Mesothelial cell of epicardium (in vitro differentiated cells): ENCODE data around the gene DQX1. TPM values are rescaled to one million over a fixed set of nuclear protein-coding genes. Genes with fewer than 3 reads are reported as not detected.

ENCODE experiments used
- DNase-seq, 2 experiments: peaks; one replicate each; pipeline ENCODE4 v3.0.0; 2021; ENCODE audit warnings: low spot score in 2 of 2; ENCODE audit not compliant: unreplicated experiment in 2 of 2
- H3K27ac Mint-ChIP-seq: 2 replicates; pipeline ENCODE4 v1.8.0; 2021; ENCODE audit warnings: mixed read lengths
- H3K27me3 Mint-ChIP-seq: 2 replicates; pipeline ENCODE4 v1.8.0; 2021; ENCODE audit warnings: low read depth, mixed read lengths
- H3K36me3 Mint-ChIP-seq: 2 replicates; pipeline ENCODE4 v1.8.0; 2021; ENCODE audit warnings: mixed read lengths
- H3K4me1 Mint-ChIP-seq: 2 replicates; pipeline ENCODE4 v1.8.0; 2021; ENCODE audit warnings: mixed read lengths
- H3K4me3 Mint-ChIP-seq: 2 replicates; pipeline ENCODE4 v1.8.0; 2021; ENCODE audit warnings: mild to moderate bottlenecking, moderate library complexity, mixed read lengths
- H3K9me3 Mint-ChIP-seq: 2 replicates; pipeline ENCODE4 v1.8.0; 2021; ENCODE audit warnings: mixed read lengths
- CTCF ChIP-seq: fragments of 200-600 bp; sonication (generic); IDR thresholded peaks from one replicate; pipeline ENCODE4 v1.5.0; 2021; ENCODE audit warnings: antibody characterized with exemption; ENCODE audit not compliant: unreplicated experiment
- total RNA-seq: library from RNA; stranded (reverse); gene quantifications from 3 replicates; pipeline ENCODE4 v1.2.1, GENCODE V29; 2021

DQX1 gene
- total RNA-seq, 1 donor from 2014 or later, result 0.42 TPM

DNA sequence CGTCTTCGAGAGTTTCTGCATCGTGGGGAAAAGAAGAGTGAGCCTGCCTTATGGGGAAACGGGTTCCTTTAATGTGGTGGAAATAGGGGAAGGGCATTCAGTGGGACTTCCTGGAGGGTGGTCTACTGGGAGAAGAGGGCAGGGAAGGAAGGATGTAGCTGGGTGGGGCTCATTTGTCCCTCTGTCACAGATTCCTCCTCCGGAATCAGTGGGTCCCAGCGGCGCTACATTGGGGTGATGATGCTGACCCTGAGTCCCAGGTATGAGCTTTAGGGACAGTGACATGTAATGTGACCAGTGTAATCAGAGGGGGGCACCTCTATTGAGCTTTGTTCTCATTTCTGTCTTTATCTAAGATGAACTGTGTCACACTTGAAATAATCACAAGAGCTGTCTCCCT is 5.6 kb upstream of the DQX1 start:
- Mint-ChIP-seq H3K27ac (no peak overlapping the region), H3K27me3 (no peaks in the 10 kb centered on the region), H3K4me3 (no peak overlapping the region), H3K9me3 (peaks cover 2% of the 10 kb centered on the region), H3K36me3 (peaks cover 10% of the 10 kb centered on the region), H3K4me1 (peaks cover 27% of the 10 kb centered on the region)
- TF ChIP-seq CTCF, result no peak
- DNase-seq, result no peak

DNA sequence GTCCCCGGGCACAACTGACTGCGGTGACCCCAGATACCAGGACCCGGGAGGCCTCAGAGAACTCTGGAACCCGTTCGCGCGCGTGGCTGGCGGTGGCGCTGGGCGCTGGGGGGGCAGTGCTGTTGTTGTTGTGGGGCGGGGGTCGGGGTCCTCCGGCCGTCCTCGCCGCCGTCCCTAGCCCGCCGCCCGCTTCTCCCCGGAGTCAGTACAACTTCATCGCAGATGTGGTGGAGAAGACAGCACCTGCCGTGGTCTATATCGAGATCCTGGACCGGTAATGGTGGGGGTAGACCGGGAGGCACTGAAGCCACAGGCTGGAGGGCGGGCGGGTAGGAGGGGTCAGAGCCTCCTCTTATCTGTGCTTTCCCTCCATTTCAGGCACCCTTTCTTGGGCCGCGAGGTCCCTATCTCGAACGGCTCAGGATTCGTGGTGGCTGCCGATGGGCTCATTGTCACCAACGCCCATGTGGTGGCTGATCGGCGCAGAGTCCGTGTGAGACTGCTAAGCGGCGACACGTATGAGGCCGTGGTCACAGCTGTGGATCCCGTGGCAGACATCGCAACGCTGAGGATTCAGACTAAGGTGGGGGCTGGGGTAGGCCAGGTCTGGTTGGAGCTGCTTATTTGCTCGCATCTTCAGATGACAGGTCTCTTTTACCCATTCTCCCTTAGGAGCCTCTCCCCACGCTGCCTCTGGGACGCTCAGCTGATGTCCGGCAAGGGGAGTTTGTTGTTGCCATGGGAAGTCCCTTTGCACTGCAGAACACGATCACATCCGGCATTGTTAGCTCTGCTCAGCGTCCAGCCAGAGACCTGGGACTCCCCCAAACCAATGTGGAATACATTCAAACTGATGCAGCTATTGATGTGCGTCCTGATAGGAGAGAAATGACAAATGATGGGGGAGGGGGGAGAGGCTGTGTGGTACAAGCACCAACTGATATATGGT is 4.5 kb upstream of the DQX1 start:
- peak in 1 of 2 experiments; percentile 55 for DNase-seq
- peaks cover 6% of the 10 kb centered on the region for H3K9me3 Mint-ChIP-seq
- no peaks in the 10 kb centered on the region for H3K27me3 Mint-ChIP-seq
- peaks cover 18% of the 10 kb centered on the region for H3K36me3 Mint-ChIP-seq
- H3K4me3 Mint-ChIP-seq, result peak overlapping the region; percentile 90
- H3K27ac Mint-ChIP-seq, result no peak overlapping the region
- H3K4me1 Mint-ChIP-seq, result peaks cover 27% of the 10 kb centered on the region
- no peak for TF ChIP-seq CTCF

DNA sequence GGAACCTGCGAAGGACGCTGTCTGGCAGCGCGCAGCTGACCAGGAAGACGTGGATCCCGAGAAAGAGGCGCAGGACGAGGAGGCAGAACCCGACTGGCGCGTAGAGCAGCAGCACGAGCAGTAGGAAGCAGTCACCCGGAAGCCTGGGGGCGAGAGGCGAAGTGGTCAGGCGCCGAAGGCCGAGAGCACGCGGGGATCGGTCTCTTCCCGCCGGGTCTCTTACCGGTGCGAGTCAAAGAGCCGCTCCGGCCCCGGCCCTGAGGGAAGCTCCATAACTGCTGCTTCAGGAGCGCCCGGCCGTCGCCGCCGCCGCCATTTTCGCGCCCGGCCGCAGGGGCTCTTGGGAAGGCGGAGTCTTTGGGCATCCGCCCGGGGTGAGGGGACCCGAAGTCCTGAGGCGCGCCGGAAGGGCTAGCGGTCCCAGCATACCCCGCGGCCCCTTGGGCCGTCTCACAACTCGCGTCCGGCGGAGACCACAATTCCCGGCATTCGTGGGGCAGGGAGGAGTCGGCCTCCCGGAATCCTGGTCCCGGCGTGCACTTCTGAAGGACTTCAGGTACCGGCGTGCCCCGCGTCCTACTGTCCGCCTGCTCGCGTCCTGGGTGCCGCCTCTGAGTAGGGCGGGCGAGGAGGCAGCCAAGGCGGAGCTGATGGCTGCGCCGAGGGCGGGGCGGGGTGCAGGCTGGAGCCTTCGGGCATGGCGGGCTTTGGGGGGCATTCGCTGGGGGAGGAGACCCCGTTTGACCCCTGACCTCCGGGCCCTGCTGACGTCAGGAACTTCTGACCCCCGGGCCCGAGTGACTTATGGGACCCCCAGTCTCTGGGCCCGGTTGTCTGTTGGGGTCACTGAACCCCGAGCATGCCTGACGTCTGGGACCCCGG is 3.6 kb upstream of the DQX1 start, which contains the start of the genes AUP1 and HTRA2:
AUP1 (minus strand) TSS at position 350 of the 882 bp plus-strand sequence; CDS start at position 273, 77 bp downstream.
HTRA2 (plus strand) TSS at position 577 of the 882 bp plus-strand sequence; CDS start at position 651, 74 bp downstream.
- TF ChIP-seq CTCF, result no peak
- no peaks in the 10 kb centered on the region for H3K27me3 Mint-ChIP-seq

DNA sequence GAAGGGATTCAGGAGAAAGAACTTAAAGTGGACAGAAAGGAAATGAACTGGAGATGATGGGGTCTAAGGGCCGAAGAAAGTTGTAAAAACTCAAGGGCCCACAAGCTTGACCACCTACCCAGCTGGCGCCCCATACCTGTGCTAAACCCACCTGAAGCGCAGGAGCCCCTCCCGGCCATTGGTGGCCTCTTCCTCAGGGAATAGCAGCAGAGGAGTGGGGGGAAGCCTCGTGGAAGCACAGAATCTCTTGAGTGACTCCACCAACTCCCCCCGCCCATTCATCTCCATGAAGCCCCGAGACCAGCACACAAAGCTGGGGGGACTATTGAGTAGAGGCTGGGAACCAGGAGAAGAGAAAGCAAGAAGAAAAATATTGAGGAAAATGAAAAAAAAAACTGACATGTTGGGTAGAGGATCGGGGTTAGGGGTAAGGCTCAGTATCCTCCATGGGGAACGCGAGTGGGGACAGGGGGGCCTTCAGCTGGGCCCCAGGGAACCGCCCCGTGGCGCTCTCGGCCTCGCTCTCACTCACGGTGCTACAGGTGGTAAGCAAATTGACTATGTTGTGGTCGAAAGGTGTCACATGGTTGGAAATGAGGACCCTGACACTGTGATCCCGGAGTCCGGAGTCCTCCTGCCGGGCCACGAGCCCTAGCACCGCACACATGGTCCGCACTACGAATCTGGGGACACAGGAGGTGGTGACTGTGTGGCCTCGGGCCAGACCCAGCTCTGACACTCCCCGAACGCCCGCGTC is 2.7 kb upstream of the DQX1 start:
- H3K9me3 Mint-ChIP-seq, result peaks cover 6% of the 10 kb centered on the region
- H3K27me3 Mint-ChIP-seq, result peaks cover 2% of the 10 kb centered on the region
- no peak for DNase-seq
- H3K4me3 Mint-ChIP-seq, result peak overlapping the region; percentile 90
- H3K36me3 Mint-ChIP-seq, result peaks cover 24% of the 10 kb centered on the region
- H3K27ac Mint-ChIP-seq, result peak overlapping the region; percentile 89
- no peak for TF ChIP-seq CTCF
- H3K4me1 Mint-ChIP-seq, result peaks cover 27% of the 10 kb centered on the region

More for the DNA sequence above, 3.6 kb upstream of the DQX1 start, which contains the start of the genes AUP1 and HTRA2:
- Mint-ChIP-seq H3K4me3 (peak within 1 kb of the TSS; percentile 90), H3K36me3 (peaks cover 24% of the 10 kb centered on the region), H3K9me3 (peaks cover 6% of the 10 kb centered on the region), H3K4me1 (peaks cover 27% of the 10 kb centered on the region), H3K27ac (peak within 1 kb of the TSS; percentile 89)
- DNase-seq, result peak; percentile 86 to 91

DNA sequence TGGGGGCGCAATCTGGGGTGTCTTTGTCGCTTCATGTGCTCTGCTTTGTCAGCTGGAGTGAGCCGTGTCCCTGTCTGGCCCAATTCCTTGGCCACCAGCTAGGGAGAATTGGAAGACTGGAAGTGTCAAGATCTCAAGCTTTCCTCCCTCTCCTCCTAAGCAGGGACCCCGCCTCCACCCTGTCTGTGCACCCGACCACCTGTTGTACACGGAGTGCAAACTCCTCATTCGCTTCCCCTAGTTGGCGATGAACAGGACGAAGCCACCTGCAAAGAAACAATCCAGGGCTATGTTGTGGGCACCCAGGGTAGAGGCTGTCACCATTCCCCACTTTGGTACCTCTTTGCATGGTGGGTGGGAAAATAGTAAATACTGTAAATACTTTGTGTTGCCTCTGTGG is 1.7 kb upstream of the DQX1 start:
- Mint-ChIP-seq H3K27ac (no peak overlapping the region), H3K4me1 (peaks cover 27% of the 10 kb centered on the region), H3K9me3 (peaks cover 6% of the 10 kb centered on the region), H3K27me3 (peaks cover 10% of the 10 kb centered on the region), H3K36me3 (peaks cover 24% of the 10 kb centered on the region), H3K4me3 (peak overlapping the region; percentile 90)
- DNase-seq, result no peak
- no peak for TF ChIP-seq CTCF
